Vagina (tissue), 2 donors: ENCODE data around the gene PRLH. TPM values are rescaled to one million over a fixed set of nuclear protein-coding genes. Genes with fewer than 3 reads are reported as not detected.

ENCODE experiments used
- DNase-seq, 2 donors: peaks; one replicate each; pipeline ENCODE4 v3.0.0-alpha.2; 2017; ENCODE audit errors: extremely low spot score in 2 of 2
- H3K27ac ChIP-seq: fragments of 200-600 bp; sonication (generic); one replicate; pipeline ENCODE4 v1.5.1; 2019
- H3K27me3 ChIP-seq: fragments of 200-600 bp; sonication (generic); one replicate; pipeline ENCODE4 v1.5.1; 2019
- H3K36me3 ChIP-seq, 2 donors: fragments of 200-600 bp; sonication (generic); one replicate each; pipeline ENCODE4 v1.5.1; 2017 to 2019
- H3K4me1 ChIP-seq: fragments of 200-600 bp; sonication (generic); one replicate; pipeline ENCODE4 v1.5.1; 2019
- H3K4me3 ChIP-seq, 2 donors: fragments of 200-600 bp; sonication (generic); 1 replicate in 1 of 2; 2 replicates in 1 of 2; pipeline ENCODE4 v1.5.1; 2016 to 2019
- H3K9me3 ChIP-seq: fragments of 200-600 bp; sonication (generic); one replicate; pipeline ENCODE4 v1.5.1; 2019
- CTCF ChIP-seq, 3 experiments: fragments of 450-650 bp in 2 of 3; fragments of 200-600 bp in 1 of 3; sonication (generic) in 1 of 3; IDR thresholded peaks; one replicate each; pipeline ENCODE4 v1.5.1; 2017 to 2019; ENCODE audit warnings: antibody characterized with exemption in 3 of 3, mild to moderate bottlenecking in 2 of 3, moderate library complexity in 2 of 3
- POLR2A ChIP-seq, 2 donors: fragments of 450-650 bp; IDR thresholded peaks; one replicate each; pipeline ENCODE4 v1.6.1; 2017; ENCODE audit warnings: antibody characterized with exemption in 2 of 2, mild to moderate bottlenecking in 2 of 2, moderate library complexity in 2 of 2
- POLR2AphosphoS5 ChIP-seq, 2 donors: sonication (generic); formaldehyde crosslinking; IDR thresholded peaks; one replicate each; pipeline ENCODE4 v1.9.0; 2017; ENCODE audit warnings: antibody characterized with exemption in 2 of 2, mild to moderate bottlenecking in 2 of 2, low read depth in 1 of 2; ENCODE audit not compliant: insufficient read depth in 1 of 2
- intact Hi-C: fragments of 100-400 bp; cut with DNase I; formaldehyde crosslinking; loops from one replicate; pipeline ENCODE4 v1.15.1; 2023
- total RNA-seq: library from RNA; depleted of rRNA; stranded (reverse); fragments of >200 nt; gene quantifications from one replicate; pipeline ENCODE4 v1.2.3, GENCODE V29; 2016

The PRLH gene
- total RNA-seq, 1 donor from 2014 or later = not detected

DNA sequence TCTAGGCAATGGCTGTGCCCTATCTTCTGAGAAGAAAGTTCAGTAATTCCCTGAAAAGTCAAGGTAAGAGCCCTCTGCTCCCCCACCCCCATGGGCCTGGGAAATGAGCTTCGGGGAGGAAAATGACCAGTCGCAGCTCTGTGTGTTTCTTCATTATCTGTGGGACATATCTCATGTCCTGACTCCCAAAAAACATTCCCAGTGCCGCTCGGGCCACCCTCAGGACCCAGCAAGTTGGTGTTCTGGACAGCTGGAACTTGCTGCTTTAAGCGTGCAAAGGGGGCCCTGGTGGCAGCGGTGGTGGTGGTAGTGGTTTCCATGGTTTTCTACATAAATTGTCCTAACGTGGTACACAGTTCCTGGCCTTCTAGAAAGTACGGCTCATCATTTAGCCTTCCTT is 17.2 kb upstream of the PRLH start:
- Histone ChIP-seq H3K4me1 (peaks cover 8% of the 10 kb centered on the region), H3K9me3 (no peaks in the 10 kb centered on the region), H3K4me3 (no peak overlapping the region), H3K36me3 (peaks cover 0 to 37% of the 10 kb centered on the region in 2 donors), H3K27ac (no peak overlapping the region), H3K27me3 (no peaks in the 10 kb centered on the region)
- intact Hi-C loops = no loop called here
- TF ChIP-seq POLR2A (IDR thresholded peaks at IDR 0.05) = no peak
- TF ChIP-seq CTCF (IDR thresholded peaks at IDR 0.05) = no peak
- no peak for TF ChIP-seq POLR2AphosphoS5 (IDR thresholded peaks at IDR 0.05; ENCODE audit: insufficient read depth in 1 of 2, low read depth in 1 of 2)
- no peak for DNase-seq

- Histone ChIP-seq H3K4me1 (peaks cover 8% of the 10 kb centered on the region), H3K27ac (no peak overlapping the region), H3K36me3 (peaks cover 0 to 42% of the 10 kb centered on the region in 2 donors), H3K4me3 (no peak overlapping the region), H3K9me3 (no peaks in the 10 kb centered on the region), H3K27me3 (no peaks in the 10 kb centered on the region)
- no peak for TF ChIP-seq CTCF (IDR thresholded peaks at IDR 0.05)
- TF ChIP-seq POLR2AphosphoS5 (IDR thresholded peaks at IDR 0.05; ENCODE audit: insufficient read depth in 1 of 2, low read depth in 1 of 2) = no peak
- TF ChIP-seq POLR2A (IDR thresholded peaks at IDR 0.05) = no peak
- intact Hi-C loops = no loop called here
- no peak for DNase-seq
Observed at GRCh38 chr2:237549643-237550415, 16.5 kb upstream of the PRLH start.

GRCh38 chr2:237551071-237551574 is 15.3 kb upstream of the PRLH start:
- intact Hi-C loops = no loop called here
- Histone ChIP-seq H3K4me1 (peaks cover 8% of the 10 kb centered on the region), H3K27ac (no peak overlapping the region), H3K9me3 (no peaks in the 10 kb centered on the region), H3K4me3 (no peak overlapping the region), H3K27me3 (no peaks in the 10 kb centered on the region), H3K36me3 (peaks cover 0 to 51% of the 10 kb centered on the region in 2 donors)
- TF ChIP-seq POLR2A (IDR thresholded peaks at IDR 0.05) (no peak), POLR2AphosphoS5 (IDR thresholded peaks at IDR 0.05; ENCODE audit: insufficient read depth in 1 of 2, low read depth in 1 of 2) (no peak), CTCF (IDR thresholded peaks at IDR 0.05) (no peak)
- DNase-seq = no peak

- Histone ChIP-seq H3K9me3 (no peaks in the 10 kb centered on the region), H3K27me3 (no peaks in the 10 kb centered on the region), H3K4me3 (no peak overlapping the region), H3K4me1 (peaks cover 12% of the 10 kb centered on the region), H3K27ac (no peak overlapping the region), H3K36me3 (peaks cover 0 to 46% of the 10 kb centered on the region in 2 donors)
- DNase-seq = no peak
- intact Hi-C loops = no loop called here
- TF ChIP-seq CTCF (IDR thresholded peaks at IDR 0.05) (no peak), POLR2AphosphoS5 (IDR thresholded peaks at IDR 0.05; ENCODE audit: insufficient read depth in 1 of 2, low read depth in 1 of 2) (no peak), POLR2A (IDR thresholded peaks at IDR 0.05) (no peak)
Observed at GRCh38 chr2:237552908-237553307, 13.5 kb upstream of the PRLH start.

GRCh38 chr2:237553948-237554347 is 12.4 kb upstream of the PRLH start:
- intact Hi-C loops = no loop called here
- Histone ChIP-seq H3K4me1 (peaks cover 20% of the 10 kb centered on the region), H3K27me3 (no peaks in the 10 kb centered on the region), H3K4me3 (no peak overlapping the region), H3K9me3 (no peaks in the 10 kb centered on the region), H3K27ac (no peak overlapping the region), H3K36me3 (peaks cover 0 to 35% of the 10 kb centered on the region in 2 donors)
- TF ChIP-seq POLR2AphosphoS5 (IDR thresholded peaks at IDR 0.05; ENCODE audit: insufficient read depth in 1 of 2, low read depth in 1 of 2) (no peak), POLR2A (IDR thresholded peaks at IDR 0.05) (no peak), CTCF (IDR thresholded peaks at IDR 0.05) (no peak)
- DNase-seq = no peak
